Liver (tissue), 3 donors: ENCODE data around the gene GPC1.

Experiments
- FOXA1 ChIP-seq: IDR thresholded peaks from 2 replicates; pipeline ENCODE4 v1.6.1; 2016; ENCODE audit warnings: antibody characterized with exemption
- GABPA ChIP-seq, 2 donors: IDR thresholded peaks in 1 of 2; conservative IDR thresholded peaks in 1 of 2; 2 replicates each; pipeline ENCODE4 v1.6.1; 2016; ENCODE audit warnings: antibody characterized with exemption in 2 of 2, mild to moderate bottlenecking in 1 of 2, moderate library complexity in 1 of 2
- JUND ChIP-seq, 2 donors: IDR thresholded peaks; 2 replicates each; pipeline ENCODE4 v1.6.1; 2016; ENCODE audit warnings: antibody characterized with exemption in 2 of 2
- TF ChIP-seq, protein P1 (sequence below): fragments of 150-350 bp; IDR thresholded peaks from 2 replicates; pipeline ENCODE4 v1.5.1; 2017; ENCODE audit warnings: improper control_type of control experiment, low read depth, low read length; ENCODE audit not compliant: missing input control
- donor health status: healthy.
- donor health status: healthy.

DNA sequence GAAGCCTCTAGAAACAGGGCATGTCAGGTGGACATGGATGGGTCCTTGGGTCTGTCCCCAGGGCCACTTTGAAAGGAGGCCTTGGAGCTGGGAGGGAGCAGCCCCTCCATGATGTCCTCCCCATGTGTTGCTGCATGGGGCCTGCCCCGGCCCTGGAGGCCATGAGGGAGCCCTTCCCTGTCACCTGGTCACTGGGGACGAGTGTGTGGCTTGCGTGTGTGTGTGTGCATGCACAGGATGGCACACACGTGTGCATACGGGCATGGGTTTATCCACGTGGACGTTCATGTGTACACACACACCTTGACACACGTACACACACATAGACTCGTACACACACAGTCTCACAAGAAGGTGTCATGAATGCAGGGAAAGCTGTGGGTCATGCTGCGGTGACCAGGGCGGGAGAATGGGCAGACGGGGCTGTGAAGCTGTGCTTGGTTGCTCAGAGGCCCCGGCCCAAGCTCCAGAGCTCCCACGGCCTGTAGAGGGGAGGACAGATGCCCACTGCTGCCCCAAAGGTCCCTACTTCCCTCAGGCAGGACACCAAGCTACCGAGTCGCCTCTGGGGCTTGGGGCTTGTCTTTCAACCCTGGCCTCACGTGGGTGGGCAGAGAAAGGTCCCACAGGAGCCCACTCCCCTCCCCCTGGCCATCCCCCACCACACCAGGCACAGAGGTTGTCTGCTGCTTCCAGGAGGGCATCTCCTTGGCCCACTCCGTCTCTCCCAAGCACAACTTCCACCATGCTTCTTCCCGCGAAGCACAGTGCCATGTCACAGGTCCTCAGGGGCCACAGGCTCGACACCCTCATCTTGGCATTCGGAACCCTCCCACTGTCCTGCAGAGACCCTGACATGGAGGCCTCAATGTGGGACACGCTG lies 42.3 kb upstream of the GPC1 start:
- TF ChIP-seq, protein P1, sequence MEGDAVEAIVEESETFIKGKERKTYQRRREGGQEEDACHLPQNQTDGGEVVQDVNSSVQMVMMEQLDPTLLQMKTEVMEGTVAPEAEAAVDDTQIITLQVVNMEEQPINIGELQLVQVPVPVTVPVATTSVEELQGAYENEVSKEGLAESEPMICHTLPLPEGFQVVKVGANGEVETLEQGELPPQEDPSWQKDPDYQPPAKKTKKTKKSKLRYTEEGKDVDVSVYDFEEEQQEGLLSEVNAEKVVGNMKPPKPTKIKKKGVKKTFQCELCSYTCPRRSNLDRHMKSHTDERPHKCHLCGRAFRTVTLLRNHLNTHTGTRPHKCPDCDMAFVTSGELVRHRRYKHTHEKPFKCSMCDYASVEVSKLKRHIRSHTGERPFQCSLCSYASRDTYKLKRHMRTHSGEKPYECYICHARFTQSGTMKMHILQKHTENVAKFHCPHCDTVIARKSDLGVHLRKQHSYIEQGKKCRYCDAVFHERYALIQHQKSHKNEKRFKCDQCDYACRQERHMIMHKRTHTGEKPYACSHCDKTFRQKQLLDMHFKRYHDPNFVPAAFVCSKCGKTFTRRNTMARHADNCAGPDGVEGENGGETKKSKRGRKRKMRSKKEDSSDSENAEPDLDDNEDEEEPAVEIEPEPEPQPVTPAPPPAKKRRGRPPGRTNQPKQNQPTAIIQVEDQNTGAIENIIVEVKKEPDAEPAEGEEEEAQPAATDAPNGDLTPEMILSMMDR, result no peak
- TF ChIP-seq FOXA1 (no peak), GABPA (IDR thresholded peaks at IDR 0.05 in 1 of 2, conservative IDR thresholded peaks at IDR 0.05 in 1 of 2) (no peak), JUND (IDR thresholded peaks at IDR 0.05) (no peak)
